Hepatocyte (in vitro differentiated cells): ENCODE results near the gene CSRP1.

Experiments used
- CTCF ChIP-seq: fragments of 200-600 bp; sonication (generic); IDR thresholded peaks from 2 replicates; pipeline ENCODE4 v1.5.1; 2016; ENCODE audit warnings: antibody characterized with exemption, mild to moderate bottlenecking; ENCODE audit not compliant: poor library complexity
- EZH2phosphoT487 ChIP-seq: fragments of 200-600 bp; sonication (generic); IDR thresholded peaks from one replicate; pipeline ENCODE4 v1.6.1; 2018; ENCODE audit warnings: antibody characterized with exemption, mild to moderate bottlenecking, low read depth, moderate library complexity; ENCODE audit not compliant: unreplicated experiment, severe bottlenecking

- TF ChIP-seq CTCF (no peak), EZH2phosphoT487 (no peak)
Observed at GRCh38 chr1:201516511-201517127, 9.7 kb upstream of the CSRP1 start.
